H1 (cell line): ENCODE data around the gene NECTIN2. TPM values are rescaled to one million over a fixed set of nuclear protein-coding genes. Genes with fewer than 3 reads are reported as not detected.
A peak's percentile ranks its signal among the peaks of the same experiment; 100 is the strongest.

Source experiments
- CTCF ChIA-PET: fragments of 300-600 bp; sonication (Branson Sonifier 250); formaldehyde crosslinking; loops from one replicate; lab custom pipeline; 2021; ENCODE audit not compliant: partially characterized antibody; lab: Charles Lee
- POLR2A ChIA-PET: fragments of 300-600 bp; sonication (Branson Sonifier 250); formaldehyde crosslinking; loops from one replicate; lab custom pipeline; 2021; ENCODE audit warnings: inconsistent platforms; ENCODE audit not compliant: partially characterized antibody; lab: Charles Lee
- DNase-seq, 2 experiments: peaks; one replicate each; pipeline versions ENCODE4 v3.0.0 to v3.0.0-alpha.2; 2010 to 2022; ENCODE audit warnings: low spot score in 2 of 2, low read depth in 1 of 2, mixed read lengths in 1 of 2
- FAIRE-seq: peaks from 2 replicates; lab custom pipeline; 2011; peaks lifted over from hg19 to GRCh38; lab: Jason Lieb, UNC
- H2AFZ ChIP-seq: 2 replicates; pipeline ENCODE4 v1.8.1; 2012; ENCODE audit warnings: low read length, inconsistent platforms
- H2AK5ac ChIP-seq: 2 replicates; pipeline ENCODE4 v1.6.1; 2013; ENCODE audit warnings: low read depth, low read length
- H2BK120ac ChIP-seq: replicated peaks from 2 replicates; pipeline ENCODE3; 2013; ENCODE audit warnings: low read depth, low read length, inconsistent platforms
- H2BK12ac ChIP-seq: 2 replicates; pipeline ENCODE4 v1.6.1; 2013; ENCODE audit warnings: low read depth, low read length
- H2BK15ac ChIP-seq: 2 replicates; pipeline ENCODE4 v1.6.1; 2013; ENCODE audit warnings: low read length
- H2BK20ac ChIP-seq: 2 replicates; pipeline ENCODE4 v1.6.1; 2013; ENCODE audit warnings: low read length
- H2BK5ac ChIP-seq: 2 replicates; pipeline ENCODE4 v1.6.1; 2013; ENCODE audit warnings: low read depth, low read length
- H3K14ac ChIP-seq: 2 replicates; pipeline ENCODE4 v1.6.1; 2013; ENCODE audit warnings: inconsistent platforms; ENCODE audit not compliant: insufficient read length
- H3K18ac ChIP-seq: 2 replicates; pipeline ENCODE4 v1.6.1; 2013; ENCODE audit warnings: low read length; ENCODE audit errors: extremely low read depth
- H3K23ac ChIP-seq: 2 replicates; pipeline ENCODE4 v1.6.1; 2013; ENCODE audit warnings: inconsistent platforms; ENCODE audit not compliant: insufficient read length
- H3K23me2 ChIP-seq: 2 replicates; pipeline ENCODE4 v1.6.1; 2013; ENCODE audit warnings: low read depth, low read length
- H3K27ac ChIP-seq: 2 replicates; pipeline ENCODE4 v1.6.1; 2011; ENCODE audit warnings: low read depth, low read length, inconsistent platforms
- H3K27me3 ChIP-seq, 4 experiments: replicated peaks in 1 of 4; 1 replicate in 1 of 4; 2 replicates in 3 of 4; pipeline versions ENCODE4 v1.6.1 to v1.8.1; 2011 to 2013; ENCODE audit warnings: low read length in 3 of 4, mild to moderate bottlenecking in 3 of 4, inconsistent platforms in 2 of 4, mixed read lengths in 2 of 4, moderate library complexity in 1 of 4; ENCODE audit not compliant: control insufficient read depth in 3 of 4, insufficient read depth in 3 of 4; ENCODE audit errors: extremely low read depth in 1 of 4
- H3K36me3 ChIP-seq, 4 experiments: 2 replicates each; pipeline versions ENCODE4 v1.6.1 to v1.8.1; 2011 to 2013; ENCODE audit warnings: mild to moderate bottlenecking in 4 of 4, low read length in 3 of 4, moderate library complexity in 2 of 4, control low read depth in 1 of 4, inconsistent platforms in 1 of 4; ENCODE audit not compliant: insufficient read depth in 4 of 4, control insufficient read depth in 2 of 4
- H3K4ac ChIP-seq: replicated peaks from 2 replicates; pipeline ENCODE3; 2013; ENCODE audit warnings: low read length, low read depth, mixed read lengths, inconsistent platforms; ENCODE audit not compliant: insufficient read length
- H3K4me1 ChIP-seq, 4 experiments: replicated peaks in 1 of 4; 1 replicate in 1 of 4; 2 replicates in 3 of 4; pipeline versions ENCODE4 v1.6.1 to v1.8.1; 2011 to 2013; ENCODE audit warnings: low read length in 3 of 4, inconsistent platforms in 2 of 4, mixed read lengths in 1 of 4; ENCODE audit not compliant: insufficient read depth in 4 of 4, control insufficient read depth in 3 of 4
- H3K4me2 ChIP-seq, 2 experiments: 2 replicates each; pipeline versions ENCODE4 v1.6.1 to v1.8.1; 2011 to 2013; ENCODE audit warnings: low read depth in 2 of 2, low read length in 2 of 2, control low read depth in 1 of 2, inconsistent platforms in 1 of 2, mild to moderate bottlenecking in 1 of 2; ENCODE audit not compliant: insufficient read depth in 1 of 2
- H3K4me3 ChIP-seq, 4 experiments: fragments of 200-600, 300-600 bp in 1 of 4; sonication (generic), shearing (Covaris generic), sonication (Bioruptor Twin) in 1 of 4; 2 replicates each; pipeline versions ENCODE4 v1.5.1 to v1.8.1; 2011 to 2016; ENCODE audit warnings: low read length in 4 of 4, low read depth in 3 of 4, control low read depth in 2 of 4, inconsistent platforms in 2 of 4, mild to moderate bottlenecking in 2 of 4, mixed read lengths in 1 of 4, moderate library complexity in 1 of 4; ENCODE audit not compliant: insufficient read depth in 2 of 4; ENCODE audit errors: extremely low read depth in 1 of 4
- H3K56ac ChIP-seq: replicated peaks from 2 replicates; pipeline ENCODE3; 2013; ENCODE audit warnings: low read depth, mild to moderate bottlenecking, mixed read lengths, low read length, inconsistent platforms; ENCODE audit not compliant: insufficient read length
- H3K79me1 ChIP-seq: 2 replicates; pipeline ENCODE4 v1.6.1; 2013; ENCODE audit warnings: low read depth, low read length, control low read depth
- H3K79me2 ChIP-seq, 2 experiments: 2 replicates each; pipeline versions ENCODE4 v1.6.1 to v1.8.1; 2012 to 2013; ENCODE audit warnings: low read length in 2 of 2, mild to moderate bottlenecking in 2 of 2, inconsistent platforms in 1 of 2; ENCODE audit not compliant: insufficient read depth in 2 of 2, control insufficient read depth in 1 of 2
- H3K9ac ChIP-seq, 4 experiments: replicated peaks in 1 of 4; 1 replicate in 1 of 4; 2 replicates in 3 of 4; pipeline versions ENCODE4 v1.6.1 to v1.8.1; 2011 to 2013; ENCODE audit warnings: low read depth in 3 of 4, low read length in 3 of 4, control low read depth in 2 of 4, mild to moderate bottlenecking in 2 of 4, moderate library complexity in 2 of 4, inconsistent platforms in 1 of 4; ENCODE audit errors: extremely low read depth in 1 of 4
- H3K9me3 ChIP-seq, 2 experiments: 2 replicates each; pipeline versions ENCODE4 v1.6.1 to v1.8.1; 2012 to 2013; ENCODE audit warnings: mild to moderate bottlenecking in 2 of 2, moderate library complexity in 2 of 2, control low read depth in 1 of 2, inconsistent platforms in 1 of 2, low read depth in 1 of 2, low read length in 1 of 2, mixed read lengths in 1 of 2; ENCODE audit not compliant: insufficient read depth in 2 of 2
- H4K20me1 ChIP-seq, 2 experiments: replicated peaks in 1 of 2; 2 replicates each; pipeline versions ENCODE3 to v1.8.1; 2011 to 2013; ENCODE audit warnings: inconsistent platforms in 2 of 2, low read length in 2 of 2, mild to moderate bottlenecking in 1 of 2; ENCODE audit not compliant: insufficient read depth in 2 of 2, control insufficient read depth in 1 of 2
- H4K5ac ChIP-seq: 2 replicates; pipeline ENCODE4 v1.6.1; 2013; ENCODE audit warnings: low read length, low read depth, mixed read lengths, inconsistent platforms; ENCODE audit not compliant: insufficient read length
- H4K8ac ChIP-seq: 2 replicates; pipeline ENCODE4 v1.8.0; 2013; ENCODE audit warnings: mild to moderate bottlenecking, moderate library complexity, low read length, inconsistent platforms; ENCODE audit not compliant: insufficient read depth; ENCODE audit errors: extremely low read depth
- H4K91ac ChIP-seq: replicated peaks from 2 replicates; pipeline ENCODE3; 2013; ENCODE audit warnings: low read length, mixed read lengths, inconsistent platforms; ENCODE audit not compliant: insufficient read length
- ATF3 ChIP-seq: IDR thresholded peaks from 2 replicates; pipeline ENCODE4 v1.6.1; 2011; ENCODE audit warnings: low read depth, mild to moderate bottlenecking, low read length; ENCODE audit not compliant: insufficient read depth
- CTCF ChIP-seq, 3 experiments: IDR thresholded peaks; 1 replicate in 2 of 3; 2 replicates in 1 of 3; pipeline versions ENCODE4 v1.5.1 to v1.6.1; 2011; ENCODE audit warnings: low read length in 3 of 3, mild to moderate bottlenecking in 3 of 3, inconsistent platforms in 2 of 3, low read depth in 1 of 3, moderate library complexity in 1 of 3; ENCODE audit not compliant: insufficient read depth in 1 of 3; ENCODE audit errors: control extremely low read depth in 1 of 3
- KDM1A ChIP-seq: fragments of 200-600, 300-600 bp; sonication (generic); IDR thresholded peaks from 2 replicates; pipeline ENCODE4 v1.7.1; 2016; ENCODE audit warnings: mild to moderate bottlenecking, low read length, borderline replicate concordance
- MAX ChIP-seq: IDR thresholded peaks from 2 replicates; pipeline ENCODE4 v1.6.1; 2012; ENCODE audit warnings: inconsistent platforms
- RBBP5 ChIP-seq: IDR thresholded peaks from 2 replicates; pipeline ENCODE4 v1.7.1; 2012; ENCODE audit warnings: low read depth, mild to moderate bottlenecking, inconsistent platforms, low read length, moderate library complexity, borderline replicate concordance
- RXRA ChIP-seq: IDR thresholded peaks from 2 replicates; pipeline ENCODE4 v1.6.1; 2011; ENCODE audit warnings: low read depth, mild to moderate bottlenecking, low read length, moderate library complexity; ENCODE audit not compliant: insufficient read depth
- SRF ChIP-seq: IDR thresholded peaks from 2 replicates; pipeline ENCODE4 v1.6.1; 2011; ENCODE audit warnings: mild to moderate bottlenecking, low read depth, low read length, moderate library complexity
- WGBS, 2 experiments: shearing (Covaris generic) in 1 of 2; methylation state at CpG; one replicate each; pipeline versions ENCODE4 v1.1.6 to v1.1.7; 2013 to 2015; ENCODE audit warnings: low lambda C conversion rate in 2 of 2, mixed read lengths in 2 of 2, inconsistent platforms in 1 of 2, low coverage in 1 of 2, missing lambda C conversion rate in 1 of 2; ENCODE audit not compliant: insufficient replicate concordance in 2 of 2, insufficient coverage in 1 of 2, insufficient read length in 1 of 2; ENCODE audit errors: extremely low coverage in 1 of 2, missing lambda C conversion rate in 1 of 2; 5-methylcytosine and 5-hydroxymethylcytosine counted together
- polyA plus RNA-seq, 7 experiments: library from polyadenylated mRNA; depleted of rRNA in 3 of 7; stranded (reverse) in 5 of 7; unstranded in 2 of 7; fragments of >200 nt in 5 of 7; fragments of 200-250 nt in 2 of 7; gene quantifications; 1 replicate in 5 of 7; 2 replicates in 1 of 7; 4 replicates in 1 of 7; pipeline versions ENCODE4 v1.2.1 to v1.2.3, GENCODE V29; 2011 to 2013; ENCODE audit warnings: missing spikeins in 2 of 7, mixed read lengths in 2 of 7
- total RNA-seq: library from RNA; stranded (reverse); fragmentation: NEBNext Ultra II Directional; extraction: Animal tissue kit (Norgen Biotek cat#: 25700); gene quantifications from 2 replicates; pipeline ENCODE4 v1.2.1, GENCODE V29; 2021

NECTIN2 gene
- total and polyA plus RNA-seq, 2 of the 8 experiments (the other 6 are each of a cell fraction or from before 2014, with no cell fraction given), result 184 to 237 TPM

GRCh38 chr19:44903602-44904425 is 57.7 kb downstream of the NECTIN2 start:
- H3K79me2 ChIP-seq, result peaks cover 0 to 11% of the 10 kb centered on the region in 2 experiments; a peak in 1 of 4 replicates
- no peak overlapping the region; the same call in 1 of the 2 replicates for H2BK12ac ChIP-seq
- H3K56ac ChIP-seq, result no peak overlapping the region
- H3K23ac ChIP-seq, result no peak overlapping the region
- ChIA-PET POLR2A (interaction anchor here (0.6 to 12.3 kb wide), 17 partner anchors 10 to 470 kb away, joined by 3 to 247 read pairs (median 5); partner anchors contain the start of genes APOC1, APOC2, CLPTM1 and TOMM40), CTCF (interaction anchor here (0.6 to 15.2 kb wide), 28 partner anchors 9 to 186 kb away, joined by 3 to 201 read pairs (median 4); partner anchors contain the start of gene CLPTM1)
- peaks cover 3% of the 10 kb centered on the region; the same call in 1 of the 2 replicates for H3K23me2 ChIP-seq
- H2BK5ac ChIP-seq, result 0 out of 2 replicates have a peak overlapping the region, but pooled peaks have one; percentile 1
- no peak for FAIRE-seq
- no peak overlapping the region for H2AFZ ChIP-seq
- no peak overlapping the region for H2BK20ac ChIP-seq
- peaks cover 19 to 53% (median 40%) of the 10 kb centered on the region in 4 experiments; a peak in 7 of 8 replicates for H3K36me3 ChIP-seq
- H4K20me1 ChIP-seq, result peaks cover 3 to 36% of the 10 kb centered on the region in 2 experiments
- no peak overlapping the region for H3K14ac ChIP-seq
- peak overlapping the region; percentile 12 for H4K91ac ChIP-seq
- H4K8ac ChIP-seq, result no peak overlapping the region
- no peak overlapping the region for H3K4ac ChIP-seq
- H2BK15ac ChIP-seq, result no peak overlapping the region
- peak; percentile 58 to 98 for DNase-seq
- H2AK5ac ChIP-seq, result no peak overlapping the region
- 41% methylated on average over 24 of the region's 24 CpGs; no CpG with 5 or more reads in 1 of the 2 experiments for WGBS, 2 experiments
- H3K18ac ChIP-seq, result peak overlapping the region; percentile 17
- H3K9me3 ChIP-seq, result no peaks in the 10 kb centered on the region
- no peak overlapping the region for H3K4me3 ChIP-seq
- no peak overlapping the region for H3K9ac ChIP-seq
- no peaks in the 10 kb centered on the region for H3K27me3 ChIP-seq
- no peak overlapping the region for H3K4me2 ChIP-seq
- H3K79me1 ChIP-seq, result no peaks in the 10 kb centered on the region; the same call in 1 of the 2 replicates
- H4K5ac ChIP-seq, result no peak overlapping the region
- no peak overlapping the region for H3K27ac ChIP-seq
- peaks cover 0 to 8% (median 7%) of the 10 kb centered on the region in 4 experiments; a peak in 6 of 7 replicates for H3K4me1 ChIP-seq
- H2BK120ac ChIP-seq, result no peak overlapping the region
- no peak for TF ChIP-seq SRF
- no peak for TF ChIP-seq KDM1A
- no peak for TF ChIP-seq RBBP5
- TF ChIP-seq MAX, result peak; percentile 42
- TF ChIP-seq RXRA, result no peak
- peak; percentile 94 to 95 (median 94) for TF ChIP-seq CTCF (IDR thresholded peaks at IDR 0.05; ENCODE audit: control extremely low read depth in 1 of 3, insufficient read depth in 1 of 3, low read depth in 1 of 3, low read length in 3 of 3)
- no peak for TF ChIP-seq ATF3
